ENCODE measurements around the gene DNM3.

GRCh38 chr1:171981303-171981702, 140.0 kb downstream of the DNM3 start:
- TF ChIP-seq CTCF (IDR thresholded peaks at IDR 0.05; ENCODE audit: low read depth, low read length, poor library complexity, severe bottlenecking) = no peak
- no peak for TF ChIP-seq EZH2phosphoT487 (IDR thresholded peaks at IDR 0.05; ENCODE audit: borderline replicate concordance, low read length)

All from DOHH2 (cell line).